HG02870 (cell line): ENCODE measurements around the gene DTX3.

ENCODE experiments used
- ATAC-seq: cut with Tn5 transposase; IDR thresholded peaks from one replicate; pipeline ENCODE4 v1.9.1; 2021; ENCODE audit warnings: mild to moderate bottlenecking, moderate library complexity; ENCODE audit not compliant: unreplicated experiment

Gene DTX3

GRCh38 chr12:57619434-57620244 is 15.0 kb downstream of the DTX3 start:
- no peak for ATAC-seq

- ATAC-seq = no peak
Measured at GRCh38 chr12:57620245-57620935, 15.8 kb downstream of the DTX3 start.

GRCh38 chr12:57620936-57621496 is 16.4 kb downstream of the DTX3 start:
- ATAC-seq = no peak

GRCh38 chr12:57621497-57622292 is 17.1 kb downstream of the DTX3 start:
- ATAC-seq = no peak

GRCh38 chr12:57622293-57623245 is 17.9 kb downstream of the DTX3 start:
- no peak for ATAC-seq

- ATAC-seq = no peak
Measured at GRCh38 chr12:57623385-57623784, 18.8 kb downstream of the DTX3 start.

- ATAC-seq = no peak
Measured at GRCh38 chr12:57623811-57624390, 19.3 kb downstream of the DTX3 start.

- ATAC-seq = no peak
Measured at GRCh38 chr12:57624441-57625220, 20.0 kb downstream of the DTX3 start.

GRCh38 chr12:57625261-57626032 is 20.8 kb downstream of the DTX3 start:
- no peak for ATAC-seq

- ATAC-seq = no peak
Measured at GRCh38 chr12:57626111-57626920, 21.7 kb downstream of the DTX3 start.

- no peak for ATAC-seq
Measured at GRCh38 chr12:57626921-57627445, 22.4 kb downstream of the DTX3 start.

GRCh38 chr12:57627501-57628279 is 23.1 kb downstream of the DTX3 start:
- no peak for ATAC-seq

GRCh38 chr12:57628280-57629191 is 23.9 kb downstream of the DTX3 start:
- ATAC-seq = no peak

- no peak for ATAC-seq
Measured at GRCh38 chr12:57629897-57630471, 25.4 kb downstream of the DTX3 start.

- ATAC-seq = no peak
Measured at GRCh38 chr12:57630891-57631433, 26.3 kb downstream of the DTX3 start.
